Lung (tissue), 12 donors: Measurements from ENCODE around the gene PCDHA1. TPM values are rescaled to one million over a fixed set of nuclear protein-coding genes. Genes with fewer than 3 reads are reported as not detected.

ENCODE experiments used
- ATAC-seq: fragments of 200-7000 bp; cut with Tn5 transposase; one replicate; pipeline ENCODE4 v1.9.1; 2020; ENCODE audit warnings: moderate number of reproducible peaks; ENCODE audit not compliant: insufficient read depth, low FRiP score
- DNase-seq, 3 donors: peaks; one replicate each; pipeline ENCODE4 v3.0.0-alpha.2; 2013 to 2017
- H3K27ac ChIP-seq, 2 donors: one replicate each; pipeline ENCODE4 v1.5.1; 2013; ENCODE audit warnings: mild to moderate bottlenecking in 2 of 2, moderate library complexity in 2 of 2, control low read depth in 1 of 2, inconsistent platforms in 1 of 2, low read depth in 1 of 2, low read length in 1 of 2
- H3K27me3 ChIP-seq, 3 donors: one replicate each; pipeline ENCODE4 v1.5.1; 2013; ENCODE audit warnings: low read length in 2 of 3; ENCODE audit not compliant: control insufficient read depth in 3 of 3, insufficient read depth in 3 of 3
- H3K36me3 ChIP-seq, 4 donors: one replicate each; pipeline ENCODE4 v1.5.1; 2013; ENCODE audit warnings: low read length in 4 of 4, mild to moderate bottlenecking in 1 of 4, moderate library complexity in 1 of 4; ENCODE audit not compliant: control insufficient read depth in 4 of 4, insufficient read depth in 4 of 4
- H3K4me1 ChIP-seq, 5 donors: one replicate each; pipeline ENCODE4 v1.5.1; 2013; ENCODE audit warnings: low read length in 5 of 5, mild to moderate bottlenecking in 2 of 5, moderate library complexity in 1 of 5; ENCODE audit not compliant: control insufficient read depth in 5 of 5, insufficient read depth in 5 of 5
- H3K4me3 ChIP-seq: one replicate; pipeline ENCODE4 v1.5.1; 2013; ENCODE audit warnings: mild to moderate bottlenecking, control low read depth, moderate library complexity
- H3K9ac ChIP-seq, 2 donors: one replicate each; pipeline ENCODE4 v1.5.1; 2013; ENCODE audit warnings: low read length in 2 of 2, control low read depth in 1 of 2; ENCODE audit not compliant: insufficient read depth in 1 of 2
- H3K9me3 ChIP-seq, 4 donors: one replicate each; pipeline ENCODE4 v1.5.1; 2013; ENCODE audit warnings: low read length in 3 of 4, mild to moderate bottlenecking in 1 of 4, moderate library complexity in 1 of 4; ENCODE audit not compliant: control insufficient read depth in 4 of 4, insufficient read depth in 3 of 4
- CTCF ChIP-seq: IDR thresholded peaks from 2 replicates; pipeline ENCODE4 v1.5.1; 2012; ENCODE audit warnings: mild to moderate bottlenecking; ENCODE audit errors: control extremely low read depth, extremely low read depth
- WGBS, 2 donors: extraction: QIAGEN DNeasy Blood & Tissue Kit; methylation state at CpG; one replicate each; pipeline ENCODE4 v1.1.7; 2013; 5-methylcytosine and 5-hydroxymethylcytosine counted together
- polyA plus RNA-seq, 2 donors: library from polyadenylated mRNA; stranded (reverse); fragments of 200-250 nt; gene quantifications; one replicate each; pipeline ENCODE4 v1.2.1, GENCODE V29; 2013
- total RNA-seq, 2 donors: library from RNA; depleted of rRNA in 1 of 2; stranded (reverse); fragments of >200 nt in 1 of 2; gene quantifications; one replicate each; pipeline ENCODE4 v1.2.1, GENCODE V29; 2014 to 2021
- donor health status: control.
- donor health status: control.
- donor health status: Bipolar disorder and iron deficiency.
- donor health status: healthy.
- donor health status: DM: yes; HTN: yes; CAD: no.

Gene PCDHA1
- total and polyA plus RNA-seq, 4 donors = 0.02 to 0.30 TPM; not detected in 2

DNA sequence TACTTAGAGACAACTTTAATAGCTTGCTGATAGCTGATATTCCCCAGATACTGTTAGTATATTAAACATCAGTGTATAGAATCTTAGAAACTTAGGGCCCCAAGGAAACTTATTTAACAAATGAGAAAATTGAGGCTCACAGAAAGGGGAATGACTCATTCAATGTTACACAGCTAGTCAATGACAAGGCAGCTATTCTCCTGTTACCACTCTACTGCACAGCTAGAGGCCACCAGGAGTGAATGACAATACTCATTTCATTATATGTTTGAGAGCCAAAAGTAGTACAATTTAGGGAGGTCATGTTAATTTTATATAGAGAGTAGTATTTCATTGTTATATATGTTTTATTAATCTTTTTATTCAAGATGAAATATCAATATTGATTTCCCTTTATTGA lies 232.0 kb downstream of the PCDHA1 start:
- peaks cover 0 to 3% (median 0%) of the 10 kb centered on the region in 3 donors for H3K27me3 ChIP-seq
- no peak overlapping the region for H3K27ac ChIP-seq
- no peak for ATAC-seq
- no peak for TF ChIP-seq CTCF
- no peak for DNase-seq
- peaks cover 0 to 2% (median 0%) of the 10 kb centered on the region in 4 donors for H3K9me3 ChIP-seq
- no peaks in the 10 kb centered on the region for H3K4me1 ChIP-seq
- no peak overlapping the region for H3K9ac ChIP-seq
- H3K4me3 ChIP-seq = no peak overlapping the region
- H3K36me3 ChIP-seq = no peaks in the 10 kb centered on the region

- H3K9me3 ChIP-seq = peaks cover 0 to 2% (median 0%) of the 10 kb centered on the region in 4 donors
- DNase-seq (no peak), ATAC-seq (no peak)
- no peaks in the 10 kb centered on the region for H3K4me1 ChIP-seq
- WGBS, 2 donors = 94 to 98% methylated on average over 1 of the region's 1 CpG
- no peak overlapping the region for H3K4me3 ChIP-seq
- H3K27me3 ChIP-seq = no peaks in the 10 kb centered on the region
- TF ChIP-seq CTCF = no peak
- H3K27ac ChIP-seq = no peak overlapping the region
- no peak overlapping the region for H3K9ac ChIP-seq
- no peaks in the 10 kb centered on the region for H3K36me3 ChIP-seq
These were observed 236.4 kb downstream of the PCDHA1 start for GRCh38 chr5:141022384-141022783.

GRCh38 chr5:141031006-141031405 lies 245.1 kb downstream of the PCDHA1 start:
- no peak for TF ChIP-seq CTCF
- no peak for ATAC-seq
- Histone ChIP-seq H3K9ac (no peak overlapping the region), H3K27ac (no peak overlapping the region), H3K27me3 (no peaks in the 10 kb centered on the region), H3K4me3 (no peak overlapping the region), H3K36me3 (no peaks in the 10 kb centered on the region), H3K9me3 (no peaks in the 10 kb centered on the region), H3K4me1 (no peaks in the 10 kb centered on the region)
- no peak for DNase-seq
- 90% methylated on average over 15 of the region's 15 CpGs for WGBS, 2 donors

GRCh38 chr5:141032626-141033025 lies 246.7 kb downstream of the PCDHA1 start:
- no peak for TF ChIP-seq CTCF
- H3K9me3 ChIP-seq = no peaks in the 10 kb centered on the region
- no peaks in the 10 kb centered on the region for H3K36me3 ChIP-seq
- H3K4me1 ChIP-seq = no peaks in the 10 kb centered on the region
- no peak overlapping the region for H3K4me3 ChIP-seq
- 67 to 75% methylated on average over 1 of the region's 1 CpG for WGBS, 2 donors
- DNase-seq (no peak), ATAC-seq (no peak)
- H3K9ac ChIP-seq = no peak overlapping the region
- no peaks in the 10 kb centered on the region for H3K27me3 ChIP-seq
- no peak overlapping the region for H3K27ac ChIP-seq
